Neural progenitor cell (in vitro differentiated cells): Measurements from ENCODE around the gene BCORL1.

Experiments used
- CTCF ChIP-seq: fragments of 200-600 bp; sonication (generic); IDR thresholded peaks from 2 replicates; pipeline ENCODE4 v1.5.1; 2017; ENCODE audit warnings: antibody characterized with exemption, mild to moderate bottlenecking
- EZH2 ChIP-seq: fragments of 200-600 bp; sonication (generic); IDR thresholded peaks from 2 replicates; pipeline ENCODE4 v1.6.1; 2017; ENCODE audit warnings: antibody characterized with exemption, mild to moderate bottlenecking, moderate library complexity
- EZH2phosphoT487 ChIP-seq: fragments of 200-600 bp; sonication (generic); IDR thresholded peaks from 2 replicates; pipeline ENCODE4 v1.6.1; 2017; ENCODE audit warnings: antibody characterized with exemption

- TF ChIP-seq CTCF, result no peak
- no peak for TF ChIP-seq EZH2
- no peak for TF ChIP-seq EZH2phosphoT487
Measured at GRCh38 chrX:130020661-130021324, 38.4 kb downstream of the BCORL1 start.
